ENCODE data around the gene RRP7A.
A peak's percentile ranks its signal among the peaks of the same experiment; 100 is the strongest.
"Not testable (repeated sequence)": the region's sequence is repeated elsewhere in the genome, so short reads cannot be mapped to it uniquely, and the experiment has no call there.

The RRP7A gene

GRCh38 chr22:42519525-42520401, at the start of gene RRP7A:
Gene RRP7A (minus strand): TSS chr22:42519796. CDS start chr22:42519786, 10 bp downstream.
- POLR2A ChIA-PET = no interaction called here
- peak; percentile 77 for DNase-seq (ENCODE audit: extremely low spot score)
- TF ChIP-seq PKNOX1 (IDR thresholded peaks at IDR 0.05) = peak; percentile 45; the same call in 1 of the 2 replicates
- TF ChIP-seq SUZ12 (IDR thresholded peaks at IDR 0.05) = no peak
- CTCF ChIA-PET = no interaction called here

GRCh38 chr22:42567950-42568349, 48.4 kb upstream of the RRP7A start:
- POLR2A ChIA-PET = interaction anchor here (2.5 kb wide), 1 partner anchor 46 kb away, joined by 10 read pairs; the partner anchor contains the start of gene POLDIP3
- CTCF ChIA-PET; DNase-seq (ENCODE audit: extremely low spot score): not testable (repeated sequence)

GRCh38 chr22:42565956-42566355, 46.4 kb upstream of the RRP7A start:
- ChIA-PET CTCF (no interaction called here), POLR2A (interaction anchor here (0.7 kb wide), 1 partner anchor 16 kb away, joined by 3 read pairs; no protein-coding TSS in a partner anchor)
- TF ChIP-seq PKNOX1 (IDR thresholded peaks at IDR 0.05) (no peak), NFRKB (IDR thresholded peaks at IDR 0.05) (no peak), CTBP1 (IDR thresholded peaks at IDR 0.05; ENCODE audit: borderline replicate concordance) (no peak)
- no peak for DNase-seq (ENCODE audit: extremely low spot score)

GRCh38 chr22:42564699-42565098, 45.1 kb upstream of the RRP7A start:
- ChIA-PET POLR2A (no interaction called here), CTCF (no interaction called here)
- TF ChIP-seq ZNF384 (IDR thresholded peaks at IDR 0.05) = no peak
- TF ChIP-seq FOXM1 (IDR thresholded peaks at IDR 0.05; ENCODE audit: borderline replicate concordance) = no peak

GRCh38 chr22:42563943-42564342, 44.3 kb upstream of the RRP7A start:
- CTCF ChIA-PET; DNase-seq (ENCODE audit: extremely low spot score); POLR2A ChIA-PET: not testable (repeated sequence)

More at GRCh38 chr22:42564699-42565098, 45.1 kb upstream of the RRP7A start:
- DNase-seq (ENCODE audit: extremely low spot score) = no peak

- POLR2A ChIA-PET = interaction anchor here (2.0 kb wide), 1 partner anchor 51 kb away, joined by 5 read pairs; the partner anchor contains the start of gene POLDIP3
- TF ChIP-seq HDGF (IDR thresholded peaks at IDR 0.05; ENCODE audit: borderline replicate concordance) (no peak), SP1 (IDR thresholded peaks at IDR 0.05) (no peak), FOXK2 (IDR thresholded peaks at IDR 0.05) (no peak), CTBP1 (IDR thresholded peaks at IDR 0.05; ENCODE audit: borderline replicate concordance) (no peak), NFRKB (IDR thresholded peaks at IDR 0.05) (no peak), ELF4 (IDR thresholded peaks at IDR 0.05) (no peak)
- CTCF ChIA-PET = no interaction called here
- no peak for DNase-seq (ENCODE audit: extremely low spot score)
Observed at GRCh38 chr22:42562684-42563083, 43.1 kb upstream of the RRP7A start.

GRCh38 chr22:42562279-42562678, 42.7 kb upstream of the RRP7A start:
- no peak for DNase-seq (ENCODE audit: extremely low spot score)
- ChIA-PET POLR2A (interaction anchor here (2.0 kb wide), 1 partner anchor 52 kb away, joined by 5 read pairs; the partner anchor contains the start of gene POLDIP3), CTCF (no interaction called here)
- no peak for TF ChIP-seq SP1 (IDR thresholded peaks at IDR 0.05)
- TF ChIP-seq SUZ12 (IDR thresholded peaks at IDR 0.05) = no peak
- TF ChIP-seq HDGF (IDR thresholded peaks at IDR 0.05; ENCODE audit: borderline replicate concordance) = no peak
- no peak for TF ChIP-seq ELF4 (IDR thresholded peaks at IDR 0.05)
- TF ChIP-seq FOXK2 (IDR thresholded peaks at IDR 0.05) = no peak
- TF ChIP-seq LEF1 (IDR thresholded peaks at IDR 0.05; ENCODE audit: borderline replicate concordance) = no peak

- TF ChIP-seq L3MBTL2 (conservative IDR thresholded peaks at IDR 0.05) = no peak
- no peak for TF ChIP-seq FOXK2 (IDR thresholded peaks at IDR 0.05)
- no peak for TF ChIP-seq FOXM1 (IDR thresholded peaks at IDR 0.05; ENCODE audit: borderline replicate concordance)
- no peak for TF ChIP-seq FOXA1 (IDR thresholded peaks at IDR 0.05)
- TF ChIP-seq ZNF384 (IDR thresholded peaks at IDR 0.05) = no peak
- no peak for TF ChIP-seq NFRKB (IDR thresholded peaks at IDR 0.05)
- TF ChIP-seq HDGF (IDR thresholded peaks at IDR 0.05; ENCODE audit: borderline replicate concordance) = no peak
- no peak for TF ChIP-seq CTBP1 (IDR thresholded peaks at IDR 0.05; ENCODE audit: borderline replicate concordance)
- TF ChIP-seq TARDBP (IDR thresholded peaks at IDR 0.05) = no peak
- TF ChIP-seq PKNOX1 (IDR thresholded peaks at IDR 0.05) = no peak
- TF ChIP-seq ARNT (IDR thresholded peaks at IDR 0.05) = no peak
- no peak for TF ChIP-seq BHLHE40 (IDR thresholded peaks at IDR 0.05; ENCODE audit: borderline replicate concordance)
- TF ChIP-seq LEF1 (IDR thresholded peaks at IDR 0.05; ENCODE audit: borderline replicate concordance) = no peak
- no peak for TF ChIP-seq SP1 (IDR thresholded peaks at IDR 0.05)
- no peak for TF ChIP-seq SUZ12 (IDR thresholded peaks at IDR 0.05)
- TF ChIP-seq ELF4 (IDR thresholded peaks at IDR 0.05) = no peak
- POLR2A ChIA-PET = interaction anchor here (2.0 kb wide), 1 partner anchor 52 kb away, joined by 5 read pairs; the partner anchor contains the start of gene POLDIP3
- no peak for DNase-seq (ENCODE audit: extremely low spot score)
- CTCF ChIA-PET = no interaction called here
Observed at GRCh38 chr22:42561856-42562255, 42.3 kb upstream of the RRP7A start.
